Measurements from ENCODE around the gene C21orf91. TPM values are rescaled to one million over a fixed set of nuclear protein-coding genes. Genes with fewer than 3 reads are reported as not detected.

The C21orf91 gene
- polyA plus RNA-seq, 2 of the 4 experiments (the other 2 are of a cell fraction) = 1.9 to 5.5 TPM

GRCh38 chr21:17759511-17760178 is 59.5 kb downstream of the C21orf91 start:
- ChIA-PET POLR2A (no interaction called here), CTCF (no interaction called here)
- Histone ChIP-seq H3K4me1 (no peaks in the 10 kb centered on the region), H3K9me3 (no peaks in the 10 kb centered on the region), H3K27ac (no peak overlapping the region), H3K4me2 (no peak overlapping the region), H3K4me3 (no peak overlapping the region)
- DNase-seq (ENCODE audit: low read depth in 1 of 2, low spot score in 1 of 2) (no peak), FAIRE-seq (no peak), ATAC-seq (no peak)
- WGBS (ENCODE audit: missing lambda C conversion rate) = 30% methylated on average over 4 of the region's 4 CpGs
- TF ChIP-seq TP53 (CRISPR knock-in tag; IDR thresholded peaks at IDR 0.05) (no peak), PHF8 (IDR thresholded peaks at IDR 0.05; ENCODE audit: borderline replicate concordance, low read depth) (no peak), SREBF2 (IDR thresholded peaks at IDR 0.05) (no peak), POLR2A (IDR thresholded peaks at IDR 0.05; ENCODE audit: low read length) (no peak), HEYL (CRISPR knock-in tag; IDR thresholded peaks at IDR 0.05) (no peak), ZSCAN20 (CRISPR knock-in tag; IDR thresholded peaks at IDR 0.05) (no peak), GATA3 (IDR thresholded peaks at IDR 0.05; ENCODE audit: borderline replicate concordance) (no peak), BHLHE40 (IDR thresholded peaks at IDR 0.05; ENCODE audit: low read depth, low read length) (no peak), RFX5 (IDR thresholded peaks at IDR 0.05) (no peak), MAX (IDR thresholded peaks at IDR 0.05) (no peak), RNF2 (IDR thresholded peaks at IDR 0.05; ENCODE audit: borderline replicate concordance, low read depth) (no peak), POLR2AphosphoS2 (conservative IDR thresholded peaks at IDR 0.05; ENCODE audit: low read length) (no peak), HMGXB4 (CRISPR knock-in tag; IDR thresholded peaks at IDR 0.05; ENCODE audit: borderline replicate concordance) (no peak), NPAS2 (CRISPR knock-in tag; IDR thresholded peaks at IDR 0.05; ENCODE audit: borderline replicate concordance) (no peak), MAFK (IDR thresholded peaks at IDR 0.05; ENCODE audit: partially characterized antibody) (no peak), ATOH8 (CRISPR knock-in tag; IDR thresholded peaks at IDR 0.05; ENCODE audit: low read depth) (no peak)

- CTCF ChIA-PET = no interaction called here
- ATAC-seq = no peak
Observed at GRCh38 chr21:17758683-17759082, 60.5 kb downstream of the C21orf91 start.

GRCh38 chr21:17757671-17758070 is 61.5 kb downstream of the C21orf91 start:
- CTCF ChIA-PET = no interaction called here
- DNase-seq (ENCODE audit: low read depth in 1 of 2, low spot score in 1 of 2) (no peak), FAIRE-seq (no peak), ATAC-seq (no peak)
- H3K4me1 ChIP-seq = no peaks in the 10 kb centered on the region
- no peak overlapping the region for H3K4me3 ChIP-seq
- no peak overlapping the region for H3K27ac ChIP-seq
- TF ChIP-seq ATOH8 (CRISPR knock-in tag; IDR thresholded peaks at IDR 0.05; ENCODE audit: low read depth) = no peak
- TF ChIP-seq ESRRA (IDR thresholded peaks at IDR 0.05; ENCODE audit: borderline replicate concordance, low read length) = no peak
- TF ChIP-seq KDM5A (IDR thresholded peaks at IDR 0.05) = no peak
- TF ChIP-seq FOXS1 (CRISPR knock-in tag; IDR thresholded peaks at IDR 0.05) = no peak
- 52% methylated on average over 7 of the region's 20 CpGs for WGBS (ENCODE audit: missing lambda C conversion rate)
- POLR2A ChIA-PET = no interaction called here
- no peak overlapping the region for H3K4me2 ChIP-seq
- H3K9me3 ChIP-seq = no peaks in the 10 kb centered on the region

More at GRCh38 chr21:17758683-17759082, 60.5 kb downstream of the C21orf91 start:
- Histone ChIP-seq H3K9me3 (no peaks in the 10 kb centered on the region), H3K4me3 (no peak overlapping the region), H3K4me1 (no peaks in the 10 kb centered on the region), H3K4me2 (no peak overlapping the region), H3K27ac (no peak overlapping the region)
- POLR2A ChIA-PET = no interaction called here
- FAIRE-seq = no peak
- DNase-seq (ENCODE audit: low read depth in 1 of 2, low spot score in 1 of 2) = no peak
- TF ChIP-seq FOXS1 (CRISPR knock-in tag; IDR thresholded peaks at IDR 0.05) (no peak), JUNB (IDR thresholded peaks at IDR 0.05) (no peak), POLR2AphosphoS2 (conservative IDR thresholded peaks at IDR 0.05; ENCODE audit: low read length) (no peak), CBX8 (IDR thresholded peaks at IDR 0.05) (no peak)
- WGBS (ENCODE audit: missing lambda C conversion rate) = 43% methylated on average over 4 of the region's 4 CpGs

Data from A549 (cell line).